Calu3 (cell line): ENCODE results near the gene METTL13. TPM values are rescaled to one million over a fixed set of nuclear protein-coding genes. Genes with fewer than 3 reads are reported as not detected.

Source experiments
- BruUV-seq: library from RNA; stranded (reverse); fragments of 400-500 nt; replicated peaks from 2 replicates; lab custom pipeline; 2021; lab: Mats Ljungman, UMichigan
- CTCF ChIA-PET: fragments of 300-600 bp; sonication (Branson Sonifier 250); formaldehyde crosslinking; loops from one replicate; lab custom pipeline; 2022; ENCODE audit warnings: antibody characterized with exemption; lab: Charles Lee
- DNase-seq: peaks from one replicate; pipeline ENCODE4 v3.0.0; 2022
- H3K27ac Mint-ChIP-seq: one replicate; pipeline ENCODE4 v1.8.0; 2022; ENCODE audit warnings: mixed read lengths; ENCODE audit not compliant: unreplicated experiment
- H3K27me3 Mint-ChIP-seq: one replicate; pipeline ENCODE4 v1.8.0; 2022; ENCODE audit warnings: mixed read lengths; ENCODE audit not compliant: unreplicated experiment
- H3K36me3 Mint-ChIP-seq: one replicate; pipeline ENCODE4 v1.8.0; 2022; ENCODE audit warnings: mild to moderate bottlenecking, moderate library complexity, mixed read lengths; ENCODE audit not compliant: insufficient read depth, unreplicated experiment
- H3K4me1 Mint-ChIP-seq: one replicate; pipeline ENCODE4 v1.8.0; 2022; ENCODE audit warnings: mild to moderate bottlenecking, low read depth, mixed read lengths; ENCODE audit not compliant: unreplicated experiment
- H3K4me3 Mint-ChIP-seq: one replicate; pipeline ENCODE4 v1.8.0; 2022; ENCODE audit warnings: mild to moderate bottlenecking, low read depth, moderate library complexity, mixed read lengths; ENCODE audit not compliant: unreplicated experiment
- H3K9me3 Mint-ChIP-seq: one replicate; pipeline ENCODE4 v1.8.0; 2022; ENCODE audit warnings: low read depth, mixed read lengths; ENCODE audit not compliant: unreplicated experiment
- CTCF ChIP-seq: fragments of 200-600 bp; IDR thresholded peaks from one replicate; pipeline ENCODE4 v1.8.0; 2022; ENCODE audit warnings: antibody characterized with exemption; ENCODE audit not compliant: unreplicated experiment
- intact Hi-C: fragments of 100-400 bp; cut with micrococcal nuclease; formaldehyde crosslinking; loops from one replicate; pipeline ENCODE4 v1.10.0; 2022; ENCODE audit not compliant: unreplicated experiment
- total RNA-seq: library from RNA; stranded (reverse); gene quantifications from 2 replicates; pipeline ENCODE4 v1.2.3, GENCODE V29; 2022

Gene METTL13
- total RNA-seq, 1 experiment from 2014 or later: 53.1 TPM

- intact Hi-C loops: no loop called here
- Mint-ChIP-seq H3K27ac (no peak overlapping the region), H3K27me3 (peaks cover 21% of the 10 kb centered on the region), H3K4me3 (no peak overlapping the region), H3K36me3 (no peaks in the 10 kb centered on the region), H3K4me1 (no peaks in the 10 kb centered on the region), H3K9me3 (no peaks in the 10 kb centered on the region)
- BruUV-seq: no TSS peak
- CTCF ChIA-PET: no interaction called here
- TF ChIP-seq CTCF: no peak
- no peak for DNase-seq
These were observed 12.3 kb upstream of the METTL13 start for GRCh38 chr1:171769171-171769570.

- DNase-seq: no peak
These were observed 11.7 kb upstream of the METTL13 start for GRCh38 chr1:171769754-171770153.

GRCh38 chr1:171772312-171772711 lies 9.1 kb upstream of the METTL13 start:
- DNase-seq: no peak
- BruUV-seq: no TSS peak
- Mint-ChIP-seq H3K27ac (no peak overlapping the region), H3K4me1 (no peaks in the 10 kb centered on the region), H3K9me3 (no peaks in the 10 kb centered on the region), H3K27me3 (peaks cover 8% of the 10 kb centered on the region), H3K4me3 (no peak overlapping the region), H3K36me3 (no peaks in the 10 kb centered on the region)
- intact Hi-C loops: loop anchor here (10.0 kb wide), 1 partner anchor 128 kb away; no protein-coding TSS in a partner anchor
- no peak for TF ChIP-seq CTCF
- CTCF ChIA-PET: no interaction called here

More at GRCh38 chr1:171769754-171770153, 11.7 kb upstream of the METTL13 start:
- BruUV-seq: no TSS peak
- H3K9me3 Mint-ChIP-seq: no peaks in the 10 kb centered on the region
- no peak overlapping the region for H3K4me3 Mint-ChIP-seq
- peaks cover 20% of the 10 kb centered on the region for H3K27me3 Mint-ChIP-seq
- H3K27ac Mint-ChIP-seq: no peak overlapping the region
- intact Hi-C loops: loop anchor here (10.0 kb wide), 1 partner anchor 125 kb away; no protein-coding TSS in a partner anchor
- H3K36me3 Mint-ChIP-seq: no peaks in the 10 kb centered on the region
- no peaks in the 10 kb centered on the region for H3K4me1 Mint-ChIP-seq
- TF ChIP-seq CTCF: no peak
- CTCF ChIA-PET: no interaction called here

- H3K36me3 Mint-ChIP-seq: peaks cover 26% of the 10 kb centered on the region
- CTCF ChIA-PET: interaction anchor here (1.3 kb wide), 1 partner anchor 40 kb away, joined by 5 read pairs; no protein-coding TSS in a partner anchor
These were observed 781 bp upstream of the METTL13 start for GRCh38 chr1:171780583-171781175.

More at GRCh38 chr1:171780583-171781175, 781 bp upstream of the METTL13 start:
- intact Hi-C loops: loop anchor here (1.0 kb wide), 1 partner anchor 38 kb away; the partner anchor contains the start of gene VAMP4
- Mint-ChIP-seq H3K27ac (peak overlapping the region; percentile 99), H3K9me3 (no peaks in the 10 kb centered on the region), H3K27me3 (no peaks in the 10 kb centered on the region), H3K4me3 (peak overlapping the region; percentile 93), H3K4me1 (peaks cover 28% of the 10 kb centered on the region)
- BruUV-seq: TSS peak; percentile 85
- TF ChIP-seq CTCF: no peak
- DNase-seq: no peak
